Loucy (cell line): Measurements from ENCODE around the gene KIF12.

Experiments
- EZH2phosphoT487 ChIP-seq: fragments of 200-600 bp; IDR thresholded peaks from 2 replicates; pipeline ENCODE4 v1.6.1; 2018; ENCODE audit warnings: antibody characterized with exemption, mild to moderate bottlenecking, moderate library complexity, borderline replicate concordance
- TF ChIP-seq, protein P1 (sequence below): fragments of 200-600 bp; sonication (generic); conservative IDR thresholded peaks from 2 replicates; pipeline ENCODE4 v1.5.1; 2014; ENCODE audit warnings: mild to moderate bottlenecking, antibody characterized with exemption, low read length

DNA sequence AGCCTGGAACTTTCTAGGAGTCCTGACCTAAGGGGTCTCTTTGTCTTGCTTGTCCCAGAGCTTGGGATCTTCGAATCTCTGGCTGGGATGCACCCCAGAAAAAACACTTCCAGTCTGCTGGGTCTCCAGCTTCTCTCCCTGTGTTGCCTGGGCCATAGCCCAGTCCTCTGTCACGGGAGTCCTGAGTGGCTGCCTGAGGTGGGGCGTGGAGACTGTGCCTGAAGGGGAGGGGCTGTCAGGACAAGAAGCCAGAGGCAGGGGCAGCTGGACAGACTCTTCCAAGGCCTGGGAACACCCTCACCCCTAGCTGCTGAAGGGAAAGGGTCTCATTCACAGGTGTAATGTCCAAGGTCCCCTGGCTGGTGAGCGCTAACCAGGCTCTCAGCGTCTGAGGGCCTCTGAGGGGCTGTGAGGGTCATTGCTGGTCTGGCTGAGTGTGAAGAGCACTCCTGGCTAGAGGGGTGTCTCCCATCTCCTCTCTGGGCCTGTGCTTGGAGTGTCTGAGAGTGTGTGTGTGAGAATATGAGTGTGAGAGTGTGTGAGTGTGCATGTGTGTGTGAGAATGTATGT lies 35.8 kb upstream of the KIF12 start:
- TF ChIP-seq, protein P1, sequence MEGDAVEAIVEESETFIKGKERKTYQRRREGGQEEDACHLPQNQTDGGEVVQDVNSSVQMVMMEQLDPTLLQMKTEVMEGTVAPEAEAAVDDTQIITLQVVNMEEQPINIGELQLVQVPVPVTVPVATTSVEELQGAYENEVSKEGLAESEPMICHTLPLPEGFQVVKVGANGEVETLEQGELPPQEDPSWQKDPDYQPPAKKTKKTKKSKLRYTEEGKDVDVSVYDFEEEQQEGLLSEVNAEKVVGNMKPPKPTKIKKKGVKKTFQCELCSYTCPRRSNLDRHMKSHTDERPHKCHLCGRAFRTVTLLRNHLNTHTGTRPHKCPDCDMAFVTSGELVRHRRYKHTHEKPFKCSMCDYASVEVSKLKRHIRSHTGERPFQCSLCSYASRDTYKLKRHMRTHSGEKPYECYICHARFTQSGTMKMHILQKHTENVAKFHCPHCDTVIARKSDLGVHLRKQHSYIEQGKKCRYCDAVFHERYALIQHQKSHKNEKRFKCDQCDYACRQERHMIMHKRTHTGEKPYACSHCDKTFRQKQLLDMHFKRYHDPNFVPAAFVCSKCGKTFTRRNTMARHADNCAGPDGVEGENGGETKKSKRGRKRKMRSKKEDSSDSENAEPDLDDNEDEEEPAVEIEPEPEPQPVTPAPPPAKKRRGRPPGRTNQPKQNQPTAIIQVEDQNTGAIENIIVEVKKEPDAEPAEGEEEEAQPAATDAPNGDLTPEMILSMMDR, result no peak
- no peak for TF ChIP-seq EZH2phosphoT487
